ENCODE results near the gene LHCGR.

DNA sequence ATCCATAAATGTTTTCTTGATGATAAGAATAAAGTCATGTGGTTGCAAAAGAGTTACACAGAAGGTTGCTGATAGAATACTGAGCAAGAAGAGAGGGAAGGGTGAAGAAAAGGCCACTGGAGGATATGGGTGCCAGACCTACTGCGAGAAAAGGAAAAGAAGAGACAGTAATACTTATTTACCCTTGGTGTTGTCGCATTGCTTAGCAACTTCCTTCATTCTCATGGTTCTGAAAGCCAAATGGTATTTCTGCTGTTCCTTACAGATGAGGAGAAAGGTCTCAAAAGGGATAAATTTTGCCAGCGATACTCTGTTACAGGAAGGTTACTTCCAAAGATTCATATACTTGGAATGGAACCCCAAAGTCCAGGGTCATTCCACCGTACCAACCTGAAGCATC is 62.5 kb downstream of the LHCGR start:
- TF ChIP-seq, protein P1, sequence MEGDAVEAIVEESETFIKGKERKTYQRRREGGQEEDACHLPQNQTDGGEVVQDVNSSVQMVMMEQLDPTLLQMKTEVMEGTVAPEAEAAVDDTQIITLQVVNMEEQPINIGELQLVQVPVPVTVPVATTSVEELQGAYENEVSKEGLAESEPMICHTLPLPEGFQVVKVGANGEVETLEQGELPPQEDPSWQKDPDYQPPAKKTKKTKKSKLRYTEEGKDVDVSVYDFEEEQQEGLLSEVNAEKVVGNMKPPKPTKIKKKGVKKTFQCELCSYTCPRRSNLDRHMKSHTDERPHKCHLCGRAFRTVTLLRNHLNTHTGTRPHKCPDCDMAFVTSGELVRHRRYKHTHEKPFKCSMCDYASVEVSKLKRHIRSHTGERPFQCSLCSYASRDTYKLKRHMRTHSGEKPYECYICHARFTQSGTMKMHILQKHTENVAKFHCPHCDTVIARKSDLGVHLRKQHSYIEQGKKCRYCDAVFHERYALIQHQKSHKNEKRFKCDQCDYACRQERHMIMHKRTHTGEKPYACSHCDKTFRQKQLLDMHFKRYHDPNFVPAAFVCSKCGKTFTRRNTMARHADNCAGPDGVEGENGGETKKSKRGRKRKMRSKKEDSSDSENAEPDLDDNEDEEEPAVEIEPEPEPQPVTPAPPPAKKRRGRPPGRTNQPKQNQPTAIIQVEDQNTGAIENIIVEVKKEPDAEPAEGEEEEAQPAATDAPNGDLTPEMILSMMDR (IDR thresholded peaks at IDR 0.05): no peak
- TF ChIP-seq POLR2AphosphoS5 (IDR thresholded peaks at IDR 0.05): no peak

Data from sigmoid colon (tissue), 4 donors.